Astrocyte (in vitro differentiated cells and primary cell): ENCODE data around the gene MRFAP1.

Source experiments
- EZH2 ChIP-seq: IDR thresholded peaks from 2 replicates; pipeline ENCODE4 v1.6.1; 2012; ENCODE audit warnings: mild to moderate bottlenecking, low read length, inconsistent platforms; ENCODE audit not compliant: insufficient read depth
- TF ChIP-seq, protein P1 (sequence below): IDR thresholded peaks from 2 replicates; pipeline ENCODE4 v1.5.1; 2011; ENCODE audit warnings: low read depth, mild to moderate bottlenecking, inconsistent platforms, low read length, moderate library complexity; ENCODE audit not compliant: insufficient read depth

DNA sequence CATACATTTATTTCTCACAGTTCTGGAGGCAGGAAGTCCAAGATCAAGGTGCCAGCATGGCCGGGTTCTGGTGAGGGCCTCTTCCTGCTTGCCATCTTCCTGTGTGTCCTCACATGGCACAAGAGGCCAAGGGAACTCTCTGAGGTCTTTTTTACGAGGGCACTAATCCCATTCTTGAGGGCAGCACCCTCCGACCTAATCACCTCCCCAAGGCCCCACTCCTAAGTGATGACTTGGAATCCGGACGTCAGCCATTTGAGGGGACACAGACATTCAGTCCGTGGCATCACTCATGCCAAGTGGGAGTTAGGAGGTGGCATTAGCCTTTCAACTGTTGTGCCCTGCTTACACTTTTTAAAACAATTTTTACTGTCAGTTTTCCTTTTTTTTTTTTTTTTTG lies 38.2 kb upstream of the MRFAP1 start:
- TF ChIP-seq, protein P1, sequence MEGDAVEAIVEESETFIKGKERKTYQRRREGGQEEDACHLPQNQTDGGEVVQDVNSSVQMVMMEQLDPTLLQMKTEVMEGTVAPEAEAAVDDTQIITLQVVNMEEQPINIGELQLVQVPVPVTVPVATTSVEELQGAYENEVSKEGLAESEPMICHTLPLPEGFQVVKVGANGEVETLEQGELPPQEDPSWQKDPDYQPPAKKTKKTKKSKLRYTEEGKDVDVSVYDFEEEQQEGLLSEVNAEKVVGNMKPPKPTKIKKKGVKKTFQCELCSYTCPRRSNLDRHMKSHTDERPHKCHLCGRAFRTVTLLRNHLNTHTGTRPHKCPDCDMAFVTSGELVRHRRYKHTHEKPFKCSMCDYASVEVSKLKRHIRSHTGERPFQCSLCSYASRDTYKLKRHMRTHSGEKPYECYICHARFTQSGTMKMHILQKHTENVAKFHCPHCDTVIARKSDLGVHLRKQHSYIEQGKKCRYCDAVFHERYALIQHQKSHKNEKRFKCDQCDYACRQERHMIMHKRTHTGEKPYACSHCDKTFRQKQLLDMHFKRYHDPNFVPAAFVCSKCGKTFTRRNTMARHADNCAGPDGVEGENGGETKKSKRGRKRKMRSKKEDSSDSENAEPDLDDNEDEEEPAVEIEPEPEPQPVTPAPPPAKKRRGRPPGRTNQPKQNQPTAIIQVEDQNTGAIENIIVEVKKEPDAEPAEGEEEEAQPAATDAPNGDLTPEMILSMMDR, result no peak
- no peak for TF ChIP-seq EZH2
